Measurements from ENCODE around the gene FREM1. TPM values are rescaled to one million over a fixed set of nuclear protein-coding genes. Genes with fewer than 3 reads are reported as not detected.

The FREM1 gene
- polyA plus RNA-seq, 3 donors: 187 to 240 (median 207) TPM

DNA sequence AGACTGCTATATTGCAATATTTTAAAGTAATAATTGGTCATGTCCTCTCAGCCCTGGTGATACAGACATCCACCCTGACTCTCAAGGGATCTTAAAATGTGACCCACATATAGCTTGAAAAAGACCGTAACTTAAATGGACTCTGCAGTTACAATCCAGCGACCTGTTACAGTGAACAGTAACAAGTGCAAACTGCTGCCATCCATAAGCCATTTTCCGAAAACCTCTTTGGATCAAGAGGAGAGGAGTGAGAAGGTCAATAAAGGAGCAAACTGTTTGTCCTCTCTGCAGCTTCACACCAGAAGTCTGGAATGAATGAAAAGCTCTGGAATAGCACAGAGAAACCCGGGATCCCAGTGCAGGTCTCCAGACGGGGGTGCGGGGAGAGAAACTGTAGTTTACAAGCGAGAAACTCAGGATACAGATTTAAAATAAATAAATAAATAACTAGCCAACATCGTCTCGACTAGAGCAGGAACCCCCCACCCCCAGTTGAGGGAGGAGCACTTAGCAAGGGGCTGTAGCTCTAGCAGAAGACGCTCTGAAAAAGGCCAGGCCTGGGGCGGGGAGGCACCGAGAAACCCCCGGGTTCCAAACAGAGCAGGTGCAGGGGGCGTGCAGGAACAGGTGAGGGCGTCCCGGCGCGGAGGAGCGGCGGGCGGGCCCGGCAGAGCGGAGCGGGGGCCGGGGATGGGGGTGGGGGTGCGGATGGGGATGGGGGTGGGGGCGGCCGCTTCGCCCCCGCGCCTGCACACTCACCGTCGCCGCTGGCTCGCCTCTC is 217.6 kb downstream of the FREM1 start:
- peak; percentile 5 to 40 (median 19) for DNase-seq (ENCODE audit: extremely low read depth in 1 of 11, low read depth in 9 of 11, low spot score in 4 of 11)

DNA sequence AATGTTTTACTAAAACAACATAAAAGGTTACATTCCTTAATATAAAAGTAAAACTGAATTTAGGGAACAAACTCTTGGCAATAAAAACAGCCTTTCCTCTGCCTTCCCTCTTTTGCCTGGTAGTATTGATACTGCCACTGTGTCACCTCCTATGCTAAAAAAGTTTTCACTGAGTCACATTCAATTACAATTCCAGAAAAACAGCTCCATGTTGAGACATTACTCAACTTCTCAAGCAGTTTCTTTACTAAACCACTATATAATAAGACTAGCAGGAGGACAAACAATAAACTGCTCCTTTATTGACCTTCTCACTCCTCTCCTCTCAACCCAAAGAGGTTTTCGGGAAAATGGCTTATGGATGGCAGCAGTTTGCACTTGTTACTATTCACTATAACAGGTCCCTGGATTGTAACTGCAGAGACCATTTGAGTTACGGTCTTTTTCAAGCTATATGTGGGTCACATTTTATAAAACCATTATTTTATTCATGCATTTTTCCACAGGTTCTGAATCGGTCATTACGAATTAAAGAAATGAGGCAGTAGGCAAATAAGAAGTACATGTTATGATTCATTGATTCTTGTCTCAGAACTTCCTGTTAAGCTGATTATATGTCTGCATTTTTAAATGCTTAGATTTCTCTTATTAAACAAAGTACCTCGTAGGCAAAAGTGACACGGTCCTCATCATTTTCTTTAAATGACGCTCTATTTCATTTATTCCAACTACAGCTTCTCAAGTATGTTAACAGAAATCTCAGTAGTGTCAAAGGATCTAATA is 219.1 kb downstream of the FREM1 start:
- DNase-seq (ENCODE audit: extremely low read depth in 1 of 11, low read depth in 9 of 11, low spot score in 4 of 11): no peak

DNA sequence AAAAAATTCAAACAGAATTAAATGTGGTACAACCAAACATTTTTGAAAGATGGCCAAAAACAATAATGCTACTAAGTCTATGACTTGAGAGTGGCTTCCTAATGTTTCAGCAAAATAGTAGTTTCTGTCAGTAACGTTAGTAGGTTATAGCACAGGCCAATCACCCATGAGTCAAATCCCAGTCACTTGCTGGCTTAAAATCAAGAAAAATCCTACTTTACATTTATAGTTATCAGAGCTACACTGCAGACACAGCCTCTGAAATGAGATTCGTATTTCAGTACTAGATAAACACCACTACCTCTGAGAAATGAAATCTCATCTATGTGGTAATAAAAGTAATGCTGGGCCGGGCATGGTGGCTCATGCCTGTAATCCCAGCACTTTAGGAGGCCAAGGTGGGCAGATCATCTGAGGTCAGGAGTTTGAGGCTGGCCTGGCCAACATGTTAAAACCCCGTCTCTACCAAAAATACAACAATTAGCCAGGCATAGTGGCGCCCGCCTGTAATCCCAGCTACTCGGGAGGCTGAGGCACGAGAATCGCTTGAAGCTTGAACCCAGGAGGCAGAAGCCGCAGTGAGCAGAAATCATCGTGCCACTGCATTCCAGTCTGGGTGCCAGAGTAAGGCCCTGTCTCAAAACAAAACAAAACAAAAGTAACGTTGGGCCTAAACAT is 223.0 kb downstream of the FREM1 start:
- no peak for DNase-seq (ENCODE audit: extremely low read depth in 1 of 11, low read depth in 9 of 11, low spot score in 4 of 11)

DNA sequence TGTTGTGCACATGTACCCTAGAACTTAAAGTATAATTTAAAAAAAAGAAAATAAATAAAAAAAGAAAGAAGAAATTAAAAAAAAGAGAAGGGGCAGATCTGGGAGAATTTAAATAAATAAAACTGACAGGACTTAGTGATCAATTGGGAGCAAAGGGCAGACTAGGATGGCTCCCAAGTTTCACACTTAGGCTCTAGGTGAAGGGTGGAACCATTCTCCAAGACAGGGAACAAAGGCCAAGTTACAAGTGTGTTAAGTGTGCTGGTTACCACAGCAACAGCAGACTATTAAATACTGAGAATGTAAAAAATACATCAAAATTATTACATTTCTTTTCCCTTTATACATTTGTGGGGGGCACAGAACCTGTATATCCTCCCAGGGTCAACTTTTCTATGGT is 224.1 kb downstream of the FREM1 start:
- no peak for DNase-seq (ENCODE audit: extremely low read depth in 1 of 11, low read depth in 9 of 11, low spot score in 4 of 11)

Other genes with a start within 250 kb of the FREM1 start
- gene ZDHHC21, start 217.0 kb downstream of the FREM1 start, polyA plus RNA-seq (ENCODE audit: insufficient read length in 3 of 3): 10 to 100 TPM; 15.4 to 27.4 (median 21.6) TPM
- 1 to 10 TPM in 1 of 3 donors, under 1 TPM in 2; 0.50 to 2.3 (median 0.89) TPM for gene CER1, start 187.7 kb downstream of the FREM1 start, polyA plus RNA-seq (ENCODE audit: insufficient read length in 3 of 3)

Measured in renal cortex interstitium (tissue), 11 donors.